Endothelial cell of umbilical vein (primary cell): ENCODE data around the gene SHC4. TPM values are rescaled to one million over a fixed set of nuclear protein-coding genes. Genes with fewer than 3 reads are reported as not detected.

Experiments
- BruUV-seq: library from RNA; stranded (reverse); fragments of 400-500 nt; replicated peaks from 2 replicates; lab custom pipeline; 2021; lab: Mats Ljungman, UMichigan
- CTCF ChIA-PET: fragments of 300-600, 350-600 bp; sonication (Branson Sonifier 250); formaldehyde crosslinking; loops from one replicate; lab custom pipeline; 2021; ENCODE audit warnings: antibody characterized with exemption, inconsistent platforms; lab: Charles Lee
- POLR2A ChIA-PET: fragments of 300-600, 350-600 bp; sonication (Branson Sonifier 250); formaldehyde crosslinking; loops from one replicate; lab custom pipeline; 2021; ENCODE audit warnings: antibody characterized with exemption, inconsistent platforms; lab: Charles Lee
- DNase-seq: peaks from one replicate; pipeline ENCODE4 v3.0.0-alpha.2; 2011; ENCODE audit warnings: low read depth, low spot score
- FAIRE-seq: peaks from 2 replicates; lab custom pipeline; 2011; peaks lifted over from hg19 to GRCh38; lab: Jason Lieb, UNC
- H2AFZ ChIP-seq: 2 replicates; pipeline ENCODE4 v1.6.0; 2012; ENCODE audit warnings: low read depth, low read length, control low read depth, inconsistent platforms
- H3K27ac ChIP-seq: 2 replicates; pipeline ENCODE4 v1.5.1; 2011; ENCODE audit warnings: low read depth, mild to moderate bottlenecking, control low read depth, low read length, moderate library complexity; ENCODE audit not compliant: insufficient read depth
- H3K27me3 ChIP-seq, 2 experiments: 2 replicates each; pipeline versions ENCODE4 v1.6.0 to v1.6.1; 2011; ENCODE audit warnings: low read length in 2 of 2, mixed read lengths in 1 of 2; ENCODE audit not compliant: control insufficient read depth in 2 of 2, insufficient read depth in 2 of 2
- H3K36me3 ChIP-seq, 2 experiments: 2 replicates in 1 of 2; 3 replicates in 1 of 2; pipeline ENCODE4 v1.5.1; 2011; ENCODE audit warnings: low read length in 2 of 2, mild to moderate bottlenecking in 1 of 2, moderate library complexity in 1 of 2; ENCODE audit not compliant: control insufficient read depth in 2 of 2, insufficient read depth in 2 of 2; ENCODE audit errors: extremely low read depth in 1 of 2
- H3K4me1 ChIP-seq: 3 replicates; pipeline ENCODE4 v1.5.1; 2011; ENCODE audit warnings: mild to moderate bottlenecking, low read length; ENCODE audit not compliant: control insufficient read depth, insufficient read depth; ENCODE audit errors: extremely low read depth
- H3K4me2 ChIP-seq: 2 replicates; pipeline ENCODE4 v1.6.1; 2011; ENCODE audit warnings: low read length, control low read depth, mixed read lengths; ENCODE audit not compliant: insufficient read depth
- H3K4me3 ChIP-seq, 3 experiments: fragments of 200-600 bp in 1 of 3; sonication (generic), shearing (Covaris generic) in 1 of 3; replicated peaks in 1 of 3; 2 replicates each; pipeline ENCODE4 v1.5.1; 2011 to 2016; ENCODE audit warnings: control low read depth in 3 of 3, low read length in 3 of 3, mild to moderate bottlenecking in 2 of 3, inconsistent platforms in 1 of 3, low read depth in 1 of 3, moderate library complexity in 1 of 3; ENCODE audit not compliant: insufficient read depth in 1 of 3
- H3K79me2 ChIP-seq: 2 replicates; pipeline ENCODE4 v1.6.0; 2012; ENCODE audit warnings: low read length, inconsistent platforms; ENCODE audit not compliant: control insufficient read depth, insufficient read depth
- H3K9ac ChIP-seq: replicated peaks from 2 replicates; pipeline ENCODE3; 2011; ENCODE audit warnings: low read length, control low read depth; ENCODE audit not compliant: insufficient read depth; ENCODE audit errors: extremely low read depth
- H3K9me1 ChIP-seq: replicated peaks from 3 replicates; pipeline ENCODE4 v1.6.0; 2011; ENCODE audit warnings: mild to moderate bottlenecking, low read length; ENCODE audit not compliant: control insufficient read depth, insufficient read depth; ENCODE audit errors: extremely low read depth
- H3K9me3 ChIP-seq: replicated peaks from 2 replicates; pipeline ENCODE4 v1.5.1; 2012; ENCODE audit warnings: low read length, inconsistent platforms; ENCODE audit not compliant: control insufficient read depth, insufficient read depth
- H4K20me1 ChIP-seq: replicated peaks from 2 replicates; pipeline ENCODE3; 2011; ENCODE audit warnings: mild to moderate bottlenecking, low read length; ENCODE audit not compliant: control insufficient read depth, insufficient read depth; ENCODE audit errors: extremely low read depth
- FOS ChIP-seq: IDR thresholded peaks from 2 replicates; pipeline ENCODE4 v1.6.1; 2011; ENCODE audit warnings: mild to moderate bottlenecking, low read length, moderate library complexity, borderline replicate concordance; ENCODE audit not compliant: insufficient read depth
- JUN ChIP-seq: IDR thresholded peaks from 2 replicates; pipeline ENCODE4 v1.6.1; 2011; ENCODE audit warnings: borderline replicate concordance, low read depth; ENCODE audit not compliant: insufficient read length, insufficient read depth
- POLR2A ChIP-seq: IDR thresholded peaks from 2 replicates; pipeline ENCODE4 v1.6.1; 2012; ENCODE audit warnings: low read depth, mild to moderate bottlenecking, control low read depth, low read length
- POLR2AphosphoS5 ChIP-seq: IDR thresholded peaks from 2 replicates; pipeline ENCODE4 v1.6.1; 2012; ENCODE audit warnings: low read depth, mild to moderate bottlenecking, control low read depth, low read length, moderate library complexity; ENCODE audit not compliant: insufficient read depth
- dilution Hi-C: fragments of 300-500 bp; cut with MboI; formaldehyde crosslinking; loops from one replicate; pipeline ENCODE4 v1.15.0; 2019; ENCODE audit warnings: low sequenced_read_pairs; ENCODE audit not compliant: extremely low pct_ligation_motif_present
- intact Hi-C: fragments of 100-400 bp; cut with micrococcal nuclease; formaldehyde crosslinking; loops from one replicate; pipeline ENCODE4 v1.10.0; 2022
- polyA plus RNA-seq, 4 experiments: library from polyadenylated mRNA; depleted of rRNA in 3 of 4; stranded (reverse) in 3 of 4; unstranded in 1 of 4; fragments of >200 nt; gene quantifications; 2 replicates each; pipeline versions ENCODE4 v1.2.1 to v1.2.3, GENCODE V29; 2011 to 2012; ENCODE audit warnings: missing spikeins in 1 of 4
- total RNA-seq: library from RNA; stranded (reverse); gene quantifications from 2 replicates; pipeline ENCODE4 v1.2.3, GENCODE V29; 2021
- TF ChIP-seq, protein P1 (sequence below): IDR thresholded peaks from 2 replicates; pipeline ENCODE4 v1.6.1; 2011; ENCODE audit not compliant: insufficient read depth, insufficient read length
- TF ChIP-seq, protein P2 (sequence below), 2 donors: IDR thresholded peaks; 1 replicate in 1 of 2; 2 replicates in 1 of 2; pipeline ENCODE4 v1.5.1; 2011; ENCODE audit warnings: low read length in 2 of 2, mild to moderate bottlenecking in 2 of 2, moderate library complexity in 2 of 2, control low read depth in 1 of 2, inconsistent platforms in 1 of 2, low read depth in 1 of 2; ENCODE audit not compliant: insufficient read depth in 1 of 2; ENCODE audit errors: extremely low read depth in 1 of 2

The SHC4 gene
- total and polyA plus RNA-seq, 2 donors (not counting 3 experiments of a cell fraction or from before 2014, with no cell fraction given) = 0.20 TPM; not detected in 1

DNA sequence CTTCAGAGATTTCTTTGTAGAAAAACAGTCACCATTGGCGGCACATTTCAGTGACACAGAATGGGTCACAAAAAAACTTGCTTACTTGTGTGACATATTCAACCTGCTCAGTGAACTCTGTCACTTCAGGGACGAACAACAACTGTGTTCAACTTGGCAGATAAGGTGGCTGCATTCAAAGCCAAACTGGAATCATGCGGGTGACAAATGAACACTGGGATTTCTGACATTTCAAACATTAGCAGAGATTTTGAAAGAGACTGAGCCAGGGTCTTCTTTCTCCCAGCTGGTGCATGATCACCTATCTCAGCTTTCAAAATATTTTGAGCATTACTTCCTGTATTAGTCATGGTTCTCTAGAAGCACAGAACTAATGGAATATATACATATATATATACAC lies 87.7 kb downstream of the SHC4 start:
- POLR2A ChIA-PET = no interaction called here
- Histone ChIP-seq H4K20me1 (no peaks in the 10 kb centered on the region), H3K36me3 (no peaks in the 10 kb centered on the region), H3K9me1 (no peaks in the 10 kb centered on the region), H3K4me2 (no peak overlapping the region), H3K9me3 (no peaks in the 10 kb centered on the region), H3K27ac (no peak overlapping the region), H3K9ac (no peak overlapping the region), H3K79me2 (peaks cover 18% of the 10 kb centered on the region), H2AFZ (no peak overlapping the region), H3K4me3 (no peak overlapping the region), H3K27me3 (peaks cover 11% of the 10 kb centered on the region in 2 experiments), H3K4me1 (peaks cover 13% of the 10 kb centered on the region)
- BruUV-seq = no TSS peak
- FAIRE-seq (no peak), DNase-seq (no peak)
- CTCF ChIA-PET = interaction anchor here (2.5 kb wide), 1 partner anchor 14 kb away, joined by 10 read pairs; no protein-coding TSS in a partner anchor
- TF ChIP-seq FOS (no peak), POLR2A (no peak), JUN (no peak), POLR2AphosphoS5 (no peak)
- TF ChIP-seq, protein P1, sequence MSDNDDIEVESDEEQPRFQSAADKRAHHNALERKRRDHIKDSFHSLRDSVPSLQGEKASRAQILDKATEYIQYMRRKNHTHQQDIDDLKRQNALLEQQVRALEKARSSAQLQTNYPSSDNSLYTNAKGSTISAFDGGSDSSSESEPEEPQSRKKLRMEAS = no peak
- TF ChIP-seq, protein P2, sequence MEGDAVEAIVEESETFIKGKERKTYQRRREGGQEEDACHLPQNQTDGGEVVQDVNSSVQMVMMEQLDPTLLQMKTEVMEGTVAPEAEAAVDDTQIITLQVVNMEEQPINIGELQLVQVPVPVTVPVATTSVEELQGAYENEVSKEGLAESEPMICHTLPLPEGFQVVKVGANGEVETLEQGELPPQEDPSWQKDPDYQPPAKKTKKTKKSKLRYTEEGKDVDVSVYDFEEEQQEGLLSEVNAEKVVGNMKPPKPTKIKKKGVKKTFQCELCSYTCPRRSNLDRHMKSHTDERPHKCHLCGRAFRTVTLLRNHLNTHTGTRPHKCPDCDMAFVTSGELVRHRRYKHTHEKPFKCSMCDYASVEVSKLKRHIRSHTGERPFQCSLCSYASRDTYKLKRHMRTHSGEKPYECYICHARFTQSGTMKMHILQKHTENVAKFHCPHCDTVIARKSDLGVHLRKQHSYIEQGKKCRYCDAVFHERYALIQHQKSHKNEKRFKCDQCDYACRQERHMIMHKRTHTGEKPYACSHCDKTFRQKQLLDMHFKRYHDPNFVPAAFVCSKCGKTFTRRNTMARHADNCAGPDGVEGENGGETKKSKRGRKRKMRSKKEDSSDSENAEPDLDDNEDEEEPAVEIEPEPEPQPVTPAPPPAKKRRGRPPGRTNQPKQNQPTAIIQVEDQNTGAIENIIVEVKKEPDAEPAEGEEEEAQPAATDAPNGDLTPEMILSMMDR (IDR thresholded peaks at IDR 0.05; ENCODE audit: extremely low read depth in 1 of 2, insufficient read depth in 1 of 2, low read depth in 1 of 2, low read length in 2 of 2) = no peak
- dilution Hi-C loops (no loop called here), intact Hi-C loops (loop anchor here (5.0 to 10.0 kb wide), 2 partner anchors 171 to 1479 kb away; partner anchors contain the start of genes GABPB1 and SECISBP2L)
